D721Med (cell line): ENCODE data around the gene LAMA3.

Experiments used
- DNase-seq: peaks from one replicate; pipeline ENCODE4 v3.0.0; 2011; ENCODE audit warnings: low spot score; ENCODE audit not compliant: insufficient read length
- FAIRE-seq: peaks from 2 replicates; lab custom pipeline; 2011; peaks lifted over from hg19 to GRCh38; lab: Jason Lieb, UNC
- CTCF ChIP-seq: IDR thresholded peaks from 2 replicates; pipeline ENCODE4 v1.5.1; 2012; ENCODE audit warnings: mild to moderate bottlenecking, control low read depth; ENCODE audit not compliant: insufficient read depth; ENCODE audit errors: missing control alignments

The LAMA3 gene

GRCh38 chr18:23835091-23835490, 145.8 kb downstream of the LAMA3 start:
- TF ChIP-seq CTCF = no peak
- FAIRE-seq = no peak
- no peak for DNase-seq

DNA sequence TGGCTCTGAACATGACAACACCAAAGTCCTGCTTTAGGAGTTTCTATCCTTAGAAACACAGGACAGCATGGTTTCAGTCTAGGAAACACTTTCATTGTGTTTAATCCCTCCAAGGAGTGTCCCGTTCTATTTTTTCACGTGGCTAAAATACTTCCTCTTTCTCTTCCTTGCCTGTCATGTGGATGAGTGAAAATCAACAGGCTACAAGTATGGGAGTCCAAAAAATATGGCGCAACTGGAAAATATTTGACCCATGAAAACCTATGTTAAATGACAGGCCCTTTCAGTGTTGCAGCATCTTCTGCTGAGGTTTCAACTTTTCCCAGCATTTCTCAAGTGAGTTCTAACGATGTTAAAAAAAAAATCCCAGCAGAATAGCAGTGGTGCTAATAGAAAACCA, 146.3 kb downstream of the LAMA3 start:
- DNase-seq (no peak), FAIRE-seq (no peak)

GRCh38 chr18:23837591-23837990, 148.3 kb downstream of the LAMA3 start:
- no peak for DNase-seq
- FAIRE-seq = no peak
- TF ChIP-seq CTCF = no peak

More for the DNA sequence above, 146.3 kb downstream of the LAMA3 start:
- no peak for TF ChIP-seq CTCF

- DNase-seq (no peak), FAIRE-seq (no peak)
These were observed 149.0 kb downstream of the LAMA3 start for GRCh38 chr18:23838233-23838632.

DNA sequence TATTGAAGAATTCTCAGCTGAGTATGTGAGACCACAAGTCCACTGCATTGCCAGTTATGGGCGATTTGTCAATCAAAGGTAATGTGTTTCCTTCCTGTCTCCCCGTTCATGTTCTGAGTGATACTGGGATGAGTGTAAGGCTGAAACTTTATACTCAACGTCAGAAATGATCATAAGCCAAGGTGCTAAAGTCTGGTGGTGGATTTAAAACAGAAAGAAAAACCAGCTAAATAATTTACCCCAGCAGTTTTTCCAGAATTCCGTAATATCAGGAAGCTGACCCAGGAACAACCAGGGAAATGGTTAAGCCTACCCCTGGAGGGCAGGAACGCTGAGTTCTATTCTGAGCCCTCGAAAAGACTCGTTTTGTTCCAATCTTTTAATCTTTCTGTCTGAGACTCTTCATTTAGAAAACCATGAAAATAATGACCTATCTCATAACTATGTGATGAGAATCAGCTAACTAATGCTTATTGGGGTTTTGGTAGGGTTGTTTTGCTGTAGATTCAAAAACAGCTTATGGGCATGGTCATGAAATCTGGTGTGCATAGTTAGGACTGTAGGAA, 149.6 kb downstream of the LAMA3 start:
- TF ChIP-seq CTCF = no peak

More at GRCh38 chr18:23838233-23838632, 149.0 kb downstream of the LAMA3 start:
- TF ChIP-seq CTCF = no peak

DNA sequence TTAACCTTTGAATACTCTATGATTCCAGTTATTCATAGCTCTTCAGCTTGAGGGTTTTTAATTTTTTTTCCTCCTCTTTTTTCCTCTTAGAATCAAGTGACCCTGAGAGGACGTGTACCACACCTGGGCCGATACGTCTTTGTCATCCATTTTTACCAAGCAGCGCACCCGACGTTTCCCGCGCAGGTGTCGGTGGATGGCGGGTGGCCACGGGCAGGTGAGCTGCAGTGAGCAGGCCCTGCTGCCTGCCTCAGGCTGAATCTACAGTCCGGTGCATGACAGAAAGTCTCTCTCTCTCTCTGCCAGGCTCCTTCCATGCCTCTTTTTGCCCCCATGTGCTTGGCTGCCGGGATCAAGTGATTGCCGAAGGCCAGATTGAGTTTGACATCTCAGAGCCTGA, 153.1 kb downstream of the LAMA3 start:
- FAIRE-seq (no peak), DNase-seq (no peak)
- no peak for TF ChIP-seq CTCF

More for the DNA sequence above, 149.6 kb downstream of the LAMA3 start:
- DNase-seq (no peak), FAIRE-seq (no peak)

DNA sequence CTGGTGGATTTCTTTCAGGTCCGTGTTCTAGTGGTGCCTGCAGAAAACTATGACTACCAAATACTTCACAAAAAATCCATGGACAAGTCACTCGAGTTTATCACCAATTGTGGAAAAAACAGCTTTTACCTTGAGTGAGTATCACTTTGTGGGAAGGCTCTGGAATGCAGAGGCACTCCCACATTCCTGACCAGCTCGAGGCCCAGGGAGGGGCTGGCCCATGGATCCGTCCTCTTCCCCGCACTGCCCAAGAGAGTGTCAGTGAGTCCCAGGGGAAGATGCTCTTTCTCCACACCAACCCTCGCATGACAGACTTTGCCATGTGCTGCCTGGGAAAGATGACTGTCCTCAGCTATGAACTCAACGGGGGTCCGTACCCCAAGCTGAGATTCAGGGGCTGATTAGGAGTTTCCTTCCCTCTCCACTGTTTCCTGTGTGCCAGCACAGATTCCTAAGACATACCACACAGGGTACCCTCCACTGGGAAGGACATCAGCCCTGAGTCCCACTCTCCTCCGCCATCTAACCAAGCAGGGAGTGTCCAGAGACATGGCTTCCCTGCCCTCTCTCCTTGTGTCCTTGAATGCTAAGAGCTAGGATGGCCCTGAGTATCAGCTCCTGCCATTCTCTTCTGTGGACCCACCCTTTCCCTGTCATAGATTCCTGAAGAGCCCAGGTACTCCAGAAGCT, 155.9 kb downstream of the LAMA3 start:
- DNase-seq (no peak), FAIRE-seq (no peak)
- no peak for TF ChIP-seq CTCF
